ENCODE measurements around the gene COL5A3. TPM values are rescaled to one million over a fixed set of nuclear protein-coding genes. Genes with fewer than 3 reads are reported as not detected.
A peak's percentile ranks its signal among the peaks of the same experiment; 100 is the strongest.

Gene COL5A3
- total and polyA plus RNA-seq, 4 donors = 0.14 to 4.9 (median 0.76) TPM

DNA sequence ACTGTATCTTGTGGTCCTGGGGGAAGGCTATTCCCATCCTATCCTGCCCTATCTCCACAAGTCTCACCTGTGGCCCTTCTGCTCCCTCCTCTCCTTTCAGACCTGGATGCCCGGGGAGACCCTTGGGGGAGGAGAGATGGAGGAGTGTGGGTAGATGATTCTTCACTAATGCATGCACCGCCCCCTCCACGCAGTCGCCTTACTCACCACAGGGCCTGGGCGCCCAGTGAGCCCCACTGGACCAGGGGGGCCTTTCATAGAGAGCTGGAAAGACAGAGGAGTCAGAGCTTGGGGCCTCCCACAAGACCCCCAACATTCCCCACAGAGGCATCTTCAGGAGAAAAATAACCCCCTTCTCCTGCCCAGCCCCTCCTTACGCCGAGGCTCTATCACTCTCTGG, 14.3 kb downstream of the COL5A3 start:
- H3K27me3 ChIP-seq (ENCODE audit: control insufficient read depth in 4 of 4, insufficient read depth in 4 of 4, low read length in 3 of 4) = no peaks in the 10 kb centered on the region
- WGBS = 84% methylated on average over 7 of the region's 7 CpGs

DNA sequence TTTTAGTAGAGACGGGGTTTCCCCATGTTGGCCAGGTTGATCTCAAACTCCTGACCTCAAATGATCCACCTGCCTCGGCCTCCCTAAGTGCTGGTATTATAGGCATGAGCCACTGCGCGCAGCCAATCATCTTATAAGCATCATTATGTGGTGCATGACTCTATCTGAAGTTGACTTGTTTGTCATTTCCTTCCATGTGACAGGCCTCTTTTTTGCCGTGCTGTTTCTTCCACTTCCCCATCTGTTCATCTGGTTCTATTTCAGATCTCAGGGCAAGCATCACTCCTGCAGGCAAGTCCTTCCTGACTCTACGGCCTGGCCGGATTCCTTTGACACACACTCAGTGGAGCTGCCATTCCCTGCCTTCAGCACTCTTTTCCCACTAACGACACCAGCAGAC, 15.2 kb downstream of the COL5A3 start:
- TF ChIP-seq ZBTB33 (IDR thresholded peaks at IDR 0.05) (no peak), HNF4A (conservative IDR thresholded peaks at IDR 0.05) (no peak), HNF4G (IDR thresholded peaks at IDR 0.05) (no peak), EGR1 (IDR thresholded peaks at IDR 0.05; ENCODE audit: low read depth in 2 of 2) (no peak), RXRA (IDR thresholded peaks at IDR 0.05) (no peak)
- TF ChIP-seq, protein P1, sequence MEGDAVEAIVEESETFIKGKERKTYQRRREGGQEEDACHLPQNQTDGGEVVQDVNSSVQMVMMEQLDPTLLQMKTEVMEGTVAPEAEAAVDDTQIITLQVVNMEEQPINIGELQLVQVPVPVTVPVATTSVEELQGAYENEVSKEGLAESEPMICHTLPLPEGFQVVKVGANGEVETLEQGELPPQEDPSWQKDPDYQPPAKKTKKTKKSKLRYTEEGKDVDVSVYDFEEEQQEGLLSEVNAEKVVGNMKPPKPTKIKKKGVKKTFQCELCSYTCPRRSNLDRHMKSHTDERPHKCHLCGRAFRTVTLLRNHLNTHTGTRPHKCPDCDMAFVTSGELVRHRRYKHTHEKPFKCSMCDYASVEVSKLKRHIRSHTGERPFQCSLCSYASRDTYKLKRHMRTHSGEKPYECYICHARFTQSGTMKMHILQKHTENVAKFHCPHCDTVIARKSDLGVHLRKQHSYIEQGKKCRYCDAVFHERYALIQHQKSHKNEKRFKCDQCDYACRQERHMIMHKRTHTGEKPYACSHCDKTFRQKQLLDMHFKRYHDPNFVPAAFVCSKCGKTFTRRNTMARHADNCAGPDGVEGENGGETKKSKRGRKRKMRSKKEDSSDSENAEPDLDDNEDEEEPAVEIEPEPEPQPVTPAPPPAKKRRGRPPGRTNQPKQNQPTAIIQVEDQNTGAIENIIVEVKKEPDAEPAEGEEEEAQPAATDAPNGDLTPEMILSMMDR (IDR thresholded peaks at IDR 0.05; ENCODE audit: low read depth, low read length, missing input control) = no peak
- no peaks in the 10 kb centered on the region for H3K9me3 ChIP-seq (ENCODE audit: control insufficient read depth in 4 of 4, low read length in 3 of 4)
- 82% methylated on average over 8 of the region's 8 CpGs for WGBS

More for the DNA sequence above, 14.3 kb downstream of the COL5A3 start:
- DNase-seq (ENCODE audit: low spot score) = no peak
- no peak overlapping the region for H3K4me3 ChIP-seq (ENCODE audit: low read depth in 1 of 3, low read length in 3 of 3)
- H3K4me1 ChIP-seq (ENCODE audit: control insufficient read depth in 4 of 4, insufficient read depth in 4 of 4, low read length in 3 of 4) = peaks cover 0 to 9% (median 4%) of the 10 kb centered on the region in 4 donors
- no peaks in the 10 kb centered on the region for H3K9me3 ChIP-seq (ENCODE audit: control insufficient read depth in 4 of 4, low read length in 3 of 4)
- peaks cover 0 to 3% (median 0%) of the 10 kb centered on the region in 4 donors for H3K36me3 ChIP-seq (ENCODE audit: control insufficient read depth in 4 of 4, insufficient read depth in 3 of 4, low read depth in 1 of 4, low read length in 3 of 4)
- no peak overlapping the region for H3K27ac ChIP-seq (ENCODE audit: low read depth in 1 of 2, low read length in 2 of 2)
- no peak overlapping the region for H3K9ac ChIP-seq (ENCODE audit: low read depth in 1 of 2, low read length in 2 of 2)
- TF ChIP-seq RAD21 (IDR thresholded peaks at IDR 0.05) = no peak
- no peak for TF ChIP-seq HNF4G (IDR thresholded peaks at IDR 0.05)

GRCh38 chr19:9991425-9992191, 18.7 kb downstream of the COL5A3 start:
- peak; percentile 24 for TF ChIP-seq NR2F2 (IDR thresholded peaks at IDR 0.05)
- no peak for TF ChIP-seq FOXA1 (IDR thresholded peaks at IDR 0.05)
- TF ChIP-seq REST (IDR thresholded peaks at IDR 0.05) = no peak
- TF ChIP-seq JUND (IDR thresholded peaks at IDR 0.05) = no peak
- no peak for TF ChIP-seq GABPA (IDR thresholded peaks at IDR 0.05 in 1 of 2, conservative IDR thresholded peaks at IDR 0.05 in 1 of 2)

More for the DNA sequence above, 15.2 kb downstream of the COL5A3 start:
- Histone ChIP-seq H3K27me3 (ENCODE audit: control insufficient read depth in 4 of 4, insufficient read depth in 4 of 4, low read length in 3 of 4) (no peaks in the 10 kb centered on the region), H3K27ac (ENCODE audit: low read depth in 1 of 2, low read length in 2 of 2) (no peak overlapping the region), H3K4me3 (ENCODE audit: low read depth in 1 of 3, low read length in 3 of 3) (no peak overlapping the region), H3K9ac (ENCODE audit: low read depth in 1 of 2, low read length in 2 of 2) (no peak overlapping the region), H3K4me1 (ENCODE audit: control insufficient read depth in 4 of 4, insufficient read depth in 4 of 4, low read length in 3 of 4) (peaks cover 0 to 3% (median under 1%) of the 10 kb centered on the region in 4 donors), H3K36me3 (ENCODE audit: control insufficient read depth in 4 of 4, insufficient read depth in 3 of 4, low read depth in 1 of 4, low read length in 3 of 4) (peaks cover 0 to 3% (median 0%) of the 10 kb centered on the region in 4 donors)
- DNase-seq (ENCODE audit: low spot score) = no peak

More at GRCh38 chr19:9991425-9992191, 18.7 kb downstream of the COL5A3 start:
- Histone ChIP-seq H3K4me3 (ENCODE audit: low read depth in 1 of 3, low read length in 3 of 3) (no peak overlapping the region), H3K27me3 (ENCODE audit: control insufficient read depth in 4 of 4, insufficient read depth in 4 of 4, low read length in 3 of 4) (no peaks in the 10 kb centered on the region), H3K9me3 (ENCODE audit: control insufficient read depth in 4 of 4, low read length in 3 of 4) (no peaks in the 10 kb centered on the region), H3K36me3 (ENCODE audit: control insufficient read depth in 4 of 4, insufficient read depth in 3 of 4, low read depth in 1 of 4, low read length in 3 of 4) (peaks cover 0 to 3% (median 0%) of the 10 kb centered on the region in 4 donors), H3K27ac (ENCODE audit: low read depth in 1 of 2, low read length in 2 of 2) (no peak overlapping the region), H3K9ac (ENCODE audit: low read depth in 1 of 2, low read length in 2 of 2) (no peak overlapping the region), H3K4me1 (ENCODE audit: control insufficient read depth in 4 of 4, insufficient read depth in 4 of 4, low read length in 3 of 4) (no peaks in the 10 kb centered on the region)
- 76% methylated on average over 11 of the region's 11 CpGs for WGBS
- DNase-seq (ENCODE audit: low spot score) = no peak
